Measurements from ENCODE around the gene VTCN1. TPM values are rescaled to one million over a fixed set of nuclear protein-coding genes. Genes with fewer than 3 reads are reported as not detected.

VTCN1 gene
- total and polyA plus RNA-seq, 2 of the 13 experiments (the other 11 are each of a cell fraction or from before 2014, with no cell fraction given), result not detected

DNA sequence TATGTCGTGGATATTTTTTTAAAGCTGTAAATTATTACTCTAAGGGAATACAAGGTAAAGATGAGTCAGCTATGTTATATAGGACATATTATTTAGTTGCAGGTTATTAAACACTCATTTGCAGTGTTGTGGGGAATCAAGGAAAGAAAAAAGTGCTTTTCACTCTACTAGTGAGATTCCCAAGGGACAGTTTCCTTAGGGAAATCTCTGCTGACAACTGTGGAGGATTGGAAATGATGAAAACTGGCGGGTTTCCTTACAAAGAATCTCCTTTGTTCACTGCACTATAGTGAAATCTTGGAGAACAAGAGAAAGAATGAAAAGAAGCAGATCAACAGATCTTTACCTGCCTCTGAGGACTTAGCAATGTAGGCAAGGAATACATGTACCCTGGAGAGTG is 64.7 kb downstream of the VTCN1 start:
- 10% methylated on average over 2 of the region's 2 CpGs for WGBS (ENCODE audit: low lambda C conversion rate)

More for the DNA sequence above, 64.7 kb downstream of the VTCN1 start:
- no peaks in the 10 kb centered on the region for H4K20me1 ChIP-seq (ENCODE audit: insufficient read depth, low read length)
- CTCF ChIA-PET (ENCODE audit: low intra/inter-chr PET ratio, low total read pairs), result no interaction called here
- DNase-seq (ENCODE audit: low spot score) (no peak), ATAC-seq (no peak), FAIRE-seq (no peak)
- H3K9me3 ChIP-seq (ENCODE audit: low read length), result no peaks in the 10 kb centered on the region
- H2AFZ ChIP-seq (ENCODE audit: low read length), result no peak overlapping the region
- H3K9ac ChIP-seq (ENCODE audit: insufficient read depth, low read depth, low read length), result no peak overlapping the region
- no peak overlapping the region for H3K27ac ChIP-seq (ENCODE audit: extremely low read length, insufficient read depth, low read length)
- H3K27me3 ChIP-seq (ENCODE audit: control insufficient read depth in 1 of 2, insufficient read depth in 2 of 2, low read length in 2 of 2), result no peaks in the 10 kb centered on the region; a peak in 1 of 5 replicates
- POLR2A ChIA-PET, result no interaction called here
- no peaks in the 10 kb centered on the region for H3K4me1 ChIP-seq (ENCODE audit: insufficient read depth, low read length)
- intact Hi-C loops (cut with micrococcal nuclease; ENCODE audit: unreplicated experiment), result no loop called here
- no TSS peak for BruUV-seq (replicated peaks)
- no peaks in the 10 kb centered on the region for H3K79me2 ChIP-seq (ENCODE audit: insufficient read depth, low read length)
- TF ChIP-seq, protein P1, sequence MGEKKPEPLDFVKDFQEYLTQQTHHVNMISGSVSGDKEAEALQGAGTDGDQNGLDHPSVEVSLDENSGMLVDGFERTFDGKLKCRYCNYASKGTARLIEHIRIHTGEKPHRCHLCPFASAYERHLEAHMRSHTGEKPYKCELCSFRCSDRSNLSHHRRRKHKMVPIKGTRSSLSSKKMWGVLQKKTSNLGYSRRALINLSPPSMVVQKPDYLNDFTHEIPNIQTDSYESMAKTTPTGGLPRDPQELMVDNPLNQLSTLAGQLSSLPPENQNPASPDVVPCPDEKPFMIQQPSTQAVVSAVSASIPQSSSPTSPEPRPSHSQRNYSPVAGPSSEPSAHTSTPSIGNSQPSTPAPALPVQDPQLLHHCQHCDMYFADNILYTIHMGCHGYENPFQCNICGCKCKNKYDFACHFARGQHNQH (CRISPR knock-in tag; IDR thresholded peaks at IDR 0.05), result no peak
- TF ChIP-seq MLX (CRISPR knock-in tag; IDR thresholded peaks at IDR 0.05) (no peak), SKI (IDR thresholded peaks at IDR 0.05; ENCODE audit: partially characterized antibody) (no peak), YY1 (IDR thresholded peaks at IDR 0.05; ENCODE audit: insufficient read depth, insufficient replicate concordance, low read depth, low read length) (no peak), PAXIP1 (CRISPR knock-in tag; conservative IDR thresholded peaks at IDR 0.05) (no peak), HHEX (CRISPR knock-in tag; IDR thresholded peaks at IDR 0.05) (no peak), ZNF546 (CRISPR knock-in tag; conservative IDR thresholded peaks at IDR 0.05) (no peak), ZNF20 (CRISPR knock-in tag; IDR thresholded peaks at IDR 0.05) (no peak), ZNF263 (CRISPR knock-in tag; IDR thresholded peaks at IDR 0.05) (no peak), SRSF4 (IDR thresholded peaks at IDR 0.05; ENCODE audit: low read depth, low read length, poor library complexity, severe bottlenecking) (no peak), ASH2L (IDR thresholded peaks at IDR 0.05; ENCODE audit: insufficient read length, low read depth, low read length) (no peak), ZNF468 (CRISPR knock-in tag; IDR thresholded peaks at IDR 0.05) (no peak), ZBTB34 (CRISPR knock-in tag; IDR thresholded peaks at IDR 0.05) (no peak)
- TF ChIP-seq, protein P2, sequence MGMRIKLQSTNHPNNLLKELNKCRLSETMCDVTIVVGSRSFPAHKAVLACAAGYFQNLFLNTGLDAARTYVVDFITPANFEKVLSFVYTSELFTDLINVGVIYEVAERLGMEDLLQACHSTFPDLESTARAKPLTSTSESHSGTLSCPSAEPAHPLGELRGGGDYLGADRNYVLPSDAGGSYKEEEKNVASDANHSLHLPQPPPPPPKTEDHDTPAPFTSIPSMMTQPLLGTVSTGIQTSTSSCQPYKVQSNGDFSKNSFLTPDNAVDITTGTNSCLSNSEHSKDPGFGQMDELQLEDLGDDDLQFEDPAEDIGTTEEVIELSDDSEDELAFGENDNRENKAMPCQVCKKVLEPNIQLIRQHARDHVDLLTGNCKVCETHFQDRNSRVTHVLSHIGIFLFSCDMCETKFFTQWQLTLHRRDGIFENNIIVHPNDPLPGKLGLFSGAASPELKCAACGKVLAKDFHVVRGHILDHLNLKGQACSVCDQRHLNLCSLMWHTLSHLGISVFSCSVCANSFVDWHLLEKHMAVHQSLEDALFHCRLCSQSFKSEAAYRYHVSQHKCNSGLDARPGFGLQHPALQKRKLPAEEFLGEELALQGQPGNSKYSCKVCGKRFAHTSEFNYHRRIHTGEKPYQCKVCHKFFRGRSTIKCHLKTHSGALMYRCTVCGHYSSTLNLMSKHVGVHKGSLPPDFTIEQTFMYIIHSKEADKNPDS (CRISPR knock-in tag; IDR thresholded peaks at IDR 0.05), result no peak
- H3K4me2 ChIP-seq (ENCODE audit: low read depth, low read length), result no peak overlapping the region
- no peak overlapping the region for H3K4me3 ChIP-seq (replicated peaks in 1 of 3; ENCODE audit: insufficient read depth in 1 of 3, low read depth in 2 of 3, low read length in 3 of 3)
- H3K36me3 ChIP-seq (replicated peaks in 1 of 2; ENCODE audit: control insufficient read depth in 1 of 2, insufficient read depth in 2 of 2, low read length in 2 of 2), result no peaks in the 10 kb centered on the region
- in situ Hi-C loops (cut with HindIII; ENCODE audit: extremely low pct_ligation_motif_present, low pct_unique_long_range_greater_than_20kb), result loop anchor here (25.0 kb wide), 1 partner anchor 141 kb away; no protein-coding TSS in a partner anchor

Measured in HepG2 (cell line).